ENCODE data around the gene TADA2A.

Gene TADA2A

GRCh38 chr17:37465069-37465616, 58.5 kb downstream of the TADA2A start:
- no peak for DNase-seq

GRCh38 chr17:37466471-37466870, 59.8 kb downstream of the TADA2A start:
- no peak for DNase-seq

GRCh38 chr17:37470181-37470580, 63.5 kb downstream of the TADA2A start:
- DNase-seq = no peak

GRCh38 chr17:37475731-37476420, 69.2 kb downstream of the TADA2A start:
- DNase-seq = no peak

GRCh38 chr17:37476431-37477120, 69.9 kb downstream of the TADA2A start:
- no peak for DNase-seq

- DNase-seq = no peak
Observed at GRCh38 chr17:37478187-37478586, 71.5 kb downstream of the TADA2A start.

- DNase-seq = no peak
Observed at GRCh38 chr17:37479025-37479424, 72.3 kb downstream of the TADA2A start.

GRCh38 chr17:37480427-37480826, 73.7 kb downstream of the TADA2A start:
- DNase-seq = no peak

GRCh38 chr17:37481001-37481665, 74.4 kb downstream of the TADA2A start:
- no peak for DNase-seq

GRCh38 chr17:37483311-37484039, 76.8 kb downstream of the TADA2A start:
- DNase-seq = no peak

GRCh38 chr17:37485938-37486570, 79.4 kb downstream of the TADA2A start:
- DNase-seq = no peak

- no peak for DNase-seq
Observed at GRCh38 chr17:37488009-37488604, 81.4 kb downstream of the TADA2A start.

- peak; percentile 57 for DNase-seq
Observed at GRCh38 chr17:37488607-37489196, 82.0 kb downstream of the TADA2A start.

GRCh38 chr17:37489197-37490001, 82.7 kb downstream of the TADA2A start, which contains the start of gene DUSP14:
Gene DUSP14, plus strand, starts transcription at chr17:37489891. Its CDS starts 22,382 bp downstream, at chr17:37512273.
- DNase-seq = peak; percentile 74

GRCh38 chr17:37490022-37490587, 83.4 kb downstream of the TADA2A start:
- DNase-seq = peak; percentile 74

- DNase-seq = no peak
Observed at GRCh38 chr17:37490638-37491614, 84.2 kb downstream of the TADA2A start.

GRCh38 chr17:37492167-37492566, 85.5 kb downstream of the TADA2A start:
- no peak for DNase-seq

GRCh38 chr17:37493249-37494027, 86.8 kb downstream of the TADA2A start:
- no peak for DNase-seq

Measured in stimulated activated naive CD4-positive, alpha-beta T cell treated with Interleukin-2 at 50 U/mL for 16 hours (primary cell).